Ammon's horn (tissue), 1 donor: ENCODE measurements around the gene ABCF1.
"Not testable (repeated sequence)": the region's sequence is repeated elsewhere in the genome, so short reads cannot be mapped to it uniquely, and the experiment has no call there.

Source experiments
- DNase-seq: peaks from one replicate; pipeline ENCODE4 v3.0.0-alpha.2; 2016; ENCODE audit warnings: low spot score

The ABCF1 gene

DNA sequence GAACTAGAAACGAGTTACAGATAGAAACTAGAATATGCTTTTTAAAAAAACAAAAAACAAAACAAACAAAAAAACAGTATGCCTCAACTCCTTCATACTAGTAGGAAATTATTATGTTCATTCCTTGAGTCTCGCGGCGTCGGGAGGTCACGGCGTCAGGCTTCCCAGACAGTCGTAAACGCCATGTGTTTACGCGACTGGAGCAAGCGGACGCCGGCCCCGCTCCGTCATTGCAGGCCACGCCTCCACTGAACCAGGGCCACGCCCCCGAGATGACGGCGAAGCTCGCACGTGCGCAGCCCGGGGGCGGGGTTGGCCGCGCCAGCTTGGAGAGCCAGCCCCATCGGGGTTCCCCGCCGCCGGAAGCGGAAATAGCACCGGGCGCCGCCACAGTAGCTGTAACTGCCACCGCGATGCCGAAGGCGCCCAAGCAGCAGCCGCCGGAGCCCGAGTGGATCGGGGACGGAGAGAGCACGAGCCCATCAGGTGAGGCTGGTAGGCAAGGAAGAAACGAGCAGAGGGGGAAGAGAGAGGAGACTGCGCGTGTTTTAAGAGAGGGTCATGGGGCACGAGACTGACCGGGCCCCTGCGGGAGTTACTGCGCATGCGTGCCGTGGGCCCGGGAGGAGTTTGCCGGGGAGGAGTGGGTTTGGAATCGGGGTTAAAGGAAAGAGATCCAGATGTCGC is at the start of gene ABCF1:
Gene ABCF1, plus strand, starts transcription at position 368 of the 687 bp plus-strand sequence. Its CDS starts 46 bp downstream, at position 414.
- peak; percentile 98 for DNase-seq

DNA sequence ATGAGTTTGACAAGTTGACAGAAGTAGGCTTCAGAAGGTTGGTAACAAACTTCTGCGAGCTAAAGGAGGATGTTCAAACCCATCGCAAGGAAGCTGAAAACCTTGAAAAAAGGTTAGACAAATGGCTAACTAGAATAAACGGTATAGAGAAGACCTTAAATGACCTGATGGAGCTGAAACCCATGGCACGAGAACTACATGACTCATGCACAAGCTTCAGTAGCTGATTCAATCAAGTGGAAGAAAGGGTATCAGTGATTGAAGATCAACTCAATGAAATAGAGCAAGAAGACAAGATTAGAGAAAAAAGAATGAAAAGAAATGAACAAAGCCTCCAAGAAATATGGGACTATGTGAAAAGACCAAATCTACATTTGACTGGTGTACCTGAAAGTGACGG is 49.3 kb upstream of the ABCF1 start:
- DNase-seq: not testable (repeated sequence)

DNA sequence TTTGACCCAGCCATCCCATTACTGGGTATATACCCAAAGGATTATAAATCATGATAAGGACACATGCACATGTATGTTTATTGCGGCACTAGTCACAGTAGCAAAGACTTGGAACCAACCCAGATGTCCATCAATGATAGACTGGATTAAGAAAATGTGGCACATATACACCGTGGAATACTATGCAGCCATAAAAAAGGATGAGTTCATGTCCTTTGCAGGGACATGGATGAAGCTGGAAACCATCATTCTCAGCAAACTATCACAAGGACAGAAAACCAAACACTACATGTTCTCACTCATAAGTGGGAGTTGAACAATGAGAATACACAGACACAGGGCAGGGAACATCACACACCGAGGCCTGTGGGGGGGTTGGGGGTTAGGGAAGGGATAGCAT is 44.8 kb upstream of the ABCF1 start:
- not testable (repeated sequence) for DNase-seq

DNA sequence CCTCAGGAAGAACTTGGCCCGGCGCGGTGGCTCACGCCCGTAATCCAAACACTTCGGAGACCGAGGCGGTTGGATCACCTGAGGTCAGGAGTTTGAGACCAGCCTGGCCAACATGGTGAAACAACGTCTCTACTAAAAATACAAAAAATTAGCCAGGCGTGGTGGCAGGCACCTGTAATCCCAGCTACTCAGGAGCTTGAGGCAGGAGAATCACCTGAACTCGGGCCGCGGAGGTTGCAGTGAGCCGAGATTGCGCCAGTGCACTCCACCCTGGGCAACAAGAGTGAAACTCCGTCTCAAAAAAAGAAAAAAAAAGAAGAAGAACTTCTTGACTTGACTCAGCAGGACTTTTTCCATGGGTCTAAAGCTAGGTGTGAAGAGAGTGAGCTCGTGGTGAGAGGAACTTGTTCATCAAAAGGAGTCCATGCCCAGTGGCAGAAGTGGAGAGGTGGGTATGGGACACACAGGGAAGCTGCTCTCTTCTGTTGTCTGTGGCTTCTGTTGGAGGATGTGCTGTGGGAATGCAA is 41.8 kb upstream of the ABCF1 start:
- not testable (repeated sequence) for DNase-seq

DNA sequence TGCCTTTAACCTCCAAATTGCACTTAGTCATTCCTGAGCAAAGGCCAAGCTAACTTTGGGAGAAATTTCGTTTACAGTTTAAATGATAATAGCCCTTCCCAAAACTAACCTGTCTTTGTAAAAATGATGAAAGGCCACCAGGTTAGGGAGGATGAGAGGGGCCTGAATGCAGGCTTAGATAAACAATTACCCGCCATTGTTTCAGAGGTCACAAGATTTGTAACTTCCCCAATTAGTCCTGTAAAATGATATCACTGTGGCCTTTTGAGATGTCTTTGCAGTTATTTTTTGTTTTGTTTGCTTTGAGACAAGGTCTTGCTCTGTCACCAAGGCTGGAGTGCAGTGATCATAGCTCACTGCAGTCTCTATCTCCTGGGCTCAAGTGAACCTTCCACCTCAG is 41.2 kb upstream of the ABCF1 start:
- DNase-seq: no peak

DNA sequence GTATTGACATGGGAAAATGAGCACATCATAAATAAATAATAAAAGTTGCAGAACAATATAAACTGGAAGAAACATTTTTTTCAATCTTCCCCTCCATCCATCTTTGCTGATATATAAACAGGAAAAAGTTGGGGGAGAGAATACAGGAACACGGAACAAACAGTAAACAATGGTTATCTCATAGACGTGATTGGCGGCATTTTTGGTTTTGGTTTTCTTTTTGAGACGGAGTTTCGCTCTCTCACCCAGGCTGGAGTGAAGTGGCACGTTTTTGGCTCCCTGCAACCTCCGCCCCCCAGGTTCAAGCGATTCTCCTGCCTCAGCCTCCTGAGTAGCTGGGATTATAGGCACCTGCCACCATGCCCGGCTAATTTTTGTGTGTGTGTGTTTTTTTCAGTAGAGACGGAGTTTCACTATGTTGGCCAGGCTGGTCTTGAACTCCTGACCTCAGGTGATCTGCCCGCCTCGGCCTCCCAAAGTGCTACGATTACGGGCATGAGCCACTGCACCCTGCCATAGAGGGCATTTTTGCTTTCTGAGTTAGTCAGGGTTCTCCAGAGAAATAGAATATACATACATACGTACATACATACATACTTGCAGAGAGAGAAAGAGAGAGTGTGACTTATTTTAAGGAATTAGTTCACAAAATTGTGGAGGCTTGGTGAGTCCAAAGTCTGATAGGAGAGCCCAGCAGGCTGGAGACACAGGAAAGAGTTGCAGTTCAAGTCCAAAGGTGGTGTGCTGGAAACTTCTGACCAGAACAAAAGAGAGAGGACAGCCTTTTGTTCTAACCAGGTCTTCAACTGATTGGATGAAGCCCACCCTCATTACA is 37.6 kb upstream of the ABCF1 start:
- DNase-seq: no peak

DNA sequence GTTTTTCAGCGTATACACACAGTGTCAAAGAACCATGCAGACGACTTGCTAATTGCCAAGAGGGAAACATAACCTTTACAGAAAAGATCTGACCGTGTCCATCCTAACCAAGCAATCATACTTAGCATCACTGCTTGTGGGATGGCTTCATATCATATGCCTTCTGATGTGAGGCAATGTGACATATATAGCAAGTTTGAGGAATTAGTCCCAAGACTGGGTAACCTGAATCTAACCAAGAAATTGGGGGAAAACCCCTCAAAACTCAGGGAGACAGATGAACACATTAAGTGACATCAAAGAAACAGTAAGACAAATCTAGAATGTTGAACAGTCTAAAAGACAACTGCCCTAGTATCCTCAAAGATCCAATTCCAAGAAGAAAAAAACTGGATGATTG is 33.3 kb upstream of the ABCF1 start:
- no peak for DNase-seq

DNA sequence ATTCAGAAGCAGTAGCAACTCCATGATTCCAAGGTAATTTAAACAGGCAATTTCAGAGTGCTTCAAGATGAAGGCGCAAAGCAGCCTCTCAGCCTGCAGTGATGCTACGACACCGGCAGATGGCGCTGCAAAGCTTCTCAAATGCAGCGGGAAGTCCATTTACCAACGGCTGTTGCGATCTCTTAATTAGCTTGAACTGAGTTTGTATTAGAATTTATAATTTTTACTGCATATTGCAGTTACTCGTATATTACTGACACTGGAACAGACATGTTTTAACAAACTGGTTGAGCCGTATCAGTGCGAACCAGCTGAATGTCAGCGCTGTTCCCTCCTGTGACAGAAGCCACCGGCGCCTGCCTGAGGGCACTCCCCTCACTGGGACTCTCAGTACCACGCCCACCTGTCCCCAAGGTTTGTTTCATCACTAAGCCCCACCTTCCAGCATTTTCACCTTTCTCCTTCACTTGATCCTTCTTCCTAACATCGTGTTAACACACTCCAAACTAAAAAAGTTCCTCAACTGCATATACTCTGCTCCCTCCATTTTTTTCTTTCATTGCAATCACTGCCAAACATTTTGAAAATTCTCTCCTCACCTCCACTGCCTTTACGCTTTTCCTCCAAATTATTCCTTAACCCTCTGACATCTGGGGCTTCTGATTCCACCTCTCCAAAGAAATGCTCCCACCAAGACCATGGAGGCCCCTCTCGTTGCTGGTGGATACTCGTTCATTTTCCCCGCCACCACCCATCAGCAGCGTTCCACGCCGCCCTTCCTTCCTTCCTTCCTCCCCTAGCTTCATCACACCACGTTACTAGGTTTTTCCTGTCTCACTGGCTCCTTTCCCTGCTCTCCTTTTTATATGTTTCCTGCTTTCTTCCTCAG is 29.5 kb upstream of the ABCF1 start:
- peak; percentile 94 for DNase-seq

DNA sequence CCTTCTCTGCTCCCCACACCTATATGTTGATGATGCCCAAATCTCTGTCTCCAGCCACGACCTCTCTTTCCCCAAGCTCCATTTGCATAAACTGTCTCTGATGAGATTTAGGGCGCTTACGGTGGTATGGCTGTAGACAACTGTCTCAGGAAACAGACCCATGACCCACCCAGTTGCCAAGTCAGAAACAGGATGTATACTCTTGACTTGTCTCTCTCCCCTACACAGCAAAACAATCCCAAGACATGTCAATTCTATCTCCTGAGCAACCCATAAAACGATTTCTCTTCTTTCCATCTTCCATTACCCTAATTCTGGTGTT is 28.9 kb upstream of the ABCF1 start:
- DNase-seq: no peak

DNA sequence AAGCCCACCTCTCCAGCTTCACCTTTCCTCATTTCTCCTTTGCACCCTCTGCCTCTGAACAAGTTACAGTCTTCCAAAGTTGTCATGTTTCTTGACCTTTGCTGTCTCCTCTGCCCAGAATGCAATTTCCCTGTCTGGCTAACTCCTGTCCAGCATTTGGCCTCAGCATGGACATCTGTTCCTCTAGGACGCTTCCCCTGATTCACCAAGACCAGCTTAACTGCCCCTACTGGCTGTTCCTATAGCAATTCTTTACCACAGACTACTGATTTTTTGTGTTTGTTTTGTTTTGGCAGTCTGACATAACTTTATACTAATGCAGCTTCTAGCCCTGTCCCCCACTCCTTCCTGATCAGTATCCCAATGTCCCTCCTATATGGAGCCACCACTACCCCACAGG is 28.3 kb upstream of the ABCF1 start:
- no peak for DNase-seq

DNA sequence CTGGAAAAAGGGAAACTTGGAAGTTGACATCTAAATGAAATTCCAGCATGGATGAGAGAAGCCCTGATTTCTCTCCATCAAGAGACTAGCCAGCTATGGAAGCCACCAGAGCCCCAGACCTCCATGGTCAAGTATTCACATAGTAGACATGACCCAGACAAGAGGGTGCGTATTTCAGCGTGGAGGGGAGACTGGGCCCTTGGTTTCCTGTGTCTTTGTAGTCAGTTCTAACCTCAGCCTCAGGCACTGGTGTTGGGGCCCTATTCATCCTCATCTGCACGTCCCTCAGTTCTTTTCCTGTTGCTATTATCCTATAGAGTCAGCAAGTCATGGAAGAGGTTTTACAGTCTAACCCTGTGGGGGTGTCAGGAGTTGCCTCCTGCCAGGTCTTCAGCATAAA is 27.4 kb upstream of the ABCF1 start:
- DNase-seq: no peak

DNA sequence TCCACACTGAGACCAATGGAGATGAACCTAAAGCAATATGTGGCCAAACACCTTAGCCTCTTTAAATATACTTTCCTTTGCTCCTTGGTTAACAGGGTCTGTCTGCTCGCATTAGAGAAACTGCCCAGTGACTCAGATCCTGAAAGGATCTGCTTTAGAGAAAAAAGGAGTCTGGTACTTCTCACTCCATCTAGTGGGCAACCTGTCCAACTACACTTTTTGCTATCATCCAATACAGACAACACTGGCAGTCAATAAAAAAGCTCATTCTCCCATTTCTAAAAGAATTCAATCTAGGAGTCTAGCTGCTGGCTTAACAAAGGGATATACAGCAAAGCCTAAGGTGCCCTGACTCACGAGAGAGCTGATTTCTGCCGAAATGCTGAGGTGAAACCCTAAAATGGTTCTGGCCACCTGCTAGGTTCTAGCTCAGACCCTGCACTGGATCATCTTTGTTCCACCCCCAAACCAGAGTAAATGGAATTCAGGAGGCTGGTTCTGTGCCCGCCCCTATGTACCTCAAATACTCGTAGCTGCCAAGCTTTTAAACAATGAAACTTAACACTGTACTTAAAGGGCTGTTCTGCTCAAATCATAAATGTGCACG is 26.5 kb upstream of the ABCF1 start:
- peak; percentile 64 for DNase-seq

DNA sequence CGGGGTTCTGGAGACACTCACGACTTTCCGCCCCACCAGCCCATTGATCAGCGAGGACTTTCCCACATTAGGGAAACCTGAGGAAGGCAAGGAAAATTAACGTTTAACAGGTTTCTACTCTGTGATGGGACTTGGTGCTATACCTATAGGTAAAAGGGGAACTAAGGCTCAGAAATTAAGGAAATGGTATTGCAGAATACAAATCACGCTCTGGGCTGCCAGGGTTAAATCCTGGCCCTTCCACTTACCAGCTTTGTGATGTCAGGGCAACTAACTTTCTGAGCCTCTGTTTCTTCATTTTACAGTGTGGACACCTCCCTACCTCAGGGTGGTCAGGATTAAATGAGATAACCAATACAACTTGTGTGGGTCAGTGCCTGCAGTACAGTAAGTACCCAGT is 23.8 kb upstream of the ABCF1 start:
- DNase-seq: no peak

DNA sequence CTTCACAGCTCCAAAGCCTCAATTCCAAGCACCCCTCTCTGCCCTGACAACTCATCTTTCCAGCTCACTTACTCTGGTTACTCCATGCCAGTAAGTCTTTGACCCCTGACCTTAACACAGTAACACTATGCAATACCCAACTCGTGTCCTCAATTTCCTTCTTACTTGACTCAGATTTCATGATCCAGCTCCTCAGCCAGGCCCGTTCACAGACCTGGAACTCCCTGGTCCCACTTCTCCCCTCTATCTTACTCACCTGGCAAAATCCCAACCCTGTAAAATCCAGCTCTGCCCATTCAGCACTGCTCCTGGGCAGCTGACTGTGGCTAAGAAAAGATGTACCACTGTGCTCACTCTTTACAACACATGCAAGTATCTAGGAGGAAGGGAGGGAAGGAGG is 22.9 kb upstream of the ABCF1 start:
- DNase-seq: no peak

DNA sequence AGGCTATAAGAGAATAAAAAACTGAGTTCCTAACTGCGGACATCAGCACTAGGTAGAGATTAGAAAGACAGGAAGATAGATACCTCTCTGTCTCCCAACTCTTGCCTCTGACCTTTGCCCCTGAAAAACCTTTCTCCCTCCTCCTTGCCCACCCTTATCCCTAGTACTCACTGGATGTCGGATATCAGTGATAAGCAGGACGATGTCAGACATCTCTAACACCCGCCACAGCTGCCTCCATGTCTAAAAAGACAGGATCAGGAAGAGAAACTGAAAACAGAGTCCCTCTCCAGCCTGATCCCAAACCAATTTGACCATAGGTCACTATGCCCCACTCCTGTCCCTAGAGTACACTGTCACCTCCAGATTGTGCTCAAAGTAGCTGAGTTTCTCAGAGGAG is 16.8 kb upstream of the ABCF1 start:
- no peak for DNase-seq

DNA sequence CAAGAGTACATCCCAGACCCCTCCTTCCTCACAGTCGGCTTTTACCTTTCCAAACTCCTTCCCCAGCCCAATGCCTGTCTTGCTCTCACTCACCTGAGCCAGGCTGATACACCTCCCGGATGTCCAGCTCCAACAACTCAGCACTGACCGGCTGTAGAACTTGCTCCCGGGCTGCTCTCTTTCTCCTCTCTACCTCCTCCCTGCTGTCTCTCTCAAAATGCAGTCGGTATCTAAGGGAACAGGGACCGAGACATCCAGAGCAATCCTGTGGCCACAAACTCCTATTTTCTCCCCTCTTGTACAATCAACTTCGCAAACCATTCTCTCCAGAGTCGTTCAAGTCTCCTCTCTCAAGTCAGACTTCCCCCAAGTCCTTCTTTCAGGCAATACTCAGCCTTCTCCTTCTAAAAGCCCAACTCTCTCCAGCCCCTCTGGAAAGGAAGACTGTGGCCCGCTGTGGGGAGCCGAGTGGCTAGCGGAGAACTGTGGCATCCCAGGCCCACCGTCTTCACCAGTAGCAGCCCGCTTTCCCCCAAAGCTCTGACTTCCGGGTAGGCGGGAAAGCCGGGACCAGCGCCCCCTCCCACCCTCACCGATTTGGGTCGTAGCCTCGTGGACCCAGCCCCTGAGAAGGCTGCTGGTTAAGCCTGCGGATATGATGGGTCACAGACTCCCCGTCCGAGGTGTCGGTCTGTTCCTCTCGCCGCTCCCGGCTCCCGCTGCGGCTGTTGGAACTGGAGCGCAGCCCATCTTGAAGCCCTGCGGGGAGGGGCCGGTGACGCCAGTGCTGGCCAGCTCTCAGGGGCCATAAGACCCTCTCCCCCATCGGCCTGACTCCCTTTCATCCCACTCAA is 16.1 kb upstream of the ABCF1 start:
- DNase-seq: peak; percentile 57

DNA sequence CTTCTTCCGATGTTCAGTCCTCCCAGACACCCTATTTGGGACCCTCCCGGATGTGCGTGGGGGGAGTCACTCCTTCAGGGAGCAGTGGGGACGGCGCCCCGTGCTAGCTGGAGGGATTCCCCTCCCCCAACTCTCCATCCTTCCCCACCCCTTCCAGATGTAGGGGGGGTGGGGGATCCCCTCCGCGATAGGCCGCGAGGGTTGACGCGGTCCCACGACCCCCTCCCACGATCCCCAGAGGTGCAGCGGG is 15.5 kb upstream of the ABCF1 start:
- no peak for DNase-seq

DNA sequence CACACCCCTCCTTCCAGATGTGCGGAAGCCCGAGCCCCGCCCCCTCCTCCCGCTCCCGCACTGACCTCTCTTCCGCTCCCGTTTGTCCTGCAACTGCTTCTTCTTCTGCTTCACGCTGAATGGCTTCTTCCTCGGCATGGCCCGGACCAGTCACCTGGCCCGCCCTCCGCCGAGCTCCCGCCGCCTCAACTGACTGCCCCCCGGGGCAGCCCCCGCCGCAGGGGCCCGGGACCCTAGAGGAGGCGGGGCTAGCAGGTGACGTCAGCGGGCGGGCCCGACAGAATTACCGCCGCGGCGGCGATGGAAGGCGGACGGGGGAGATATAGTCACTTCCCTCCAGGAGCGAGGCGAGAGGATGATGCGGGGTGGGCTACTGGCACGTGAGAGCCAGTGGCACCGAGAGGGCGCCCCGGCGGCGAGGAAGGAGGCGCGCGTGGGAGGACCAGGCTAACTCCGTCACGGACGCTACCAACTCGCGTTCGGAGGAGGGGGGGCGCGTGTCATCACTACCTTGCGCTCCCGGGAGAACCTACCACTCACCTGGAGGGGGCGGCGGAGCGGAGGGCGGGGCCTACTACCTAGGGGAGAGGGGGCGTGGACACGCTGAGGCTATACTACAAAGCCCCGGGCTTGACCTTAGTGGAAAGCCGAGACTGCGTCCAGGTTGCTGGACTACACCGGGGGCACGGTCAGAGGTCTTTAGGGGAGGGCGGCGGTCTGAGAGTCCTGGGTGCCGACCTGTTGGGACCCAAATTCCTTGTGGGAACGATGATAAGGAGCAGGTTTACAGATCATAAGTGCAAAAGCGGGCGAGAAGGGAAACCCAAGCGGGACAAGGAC is 15.0 kb upstream of the ABCF1 start, which contains the start of gene GNL1:
Gene GNL1, minus strand, starts transcription at position 424 of the 840 bp plus-strand sequence. Its CDS starts 286 bp downstream, at position 138.
- peak; percentile 91 for DNase-seq

DNA sequence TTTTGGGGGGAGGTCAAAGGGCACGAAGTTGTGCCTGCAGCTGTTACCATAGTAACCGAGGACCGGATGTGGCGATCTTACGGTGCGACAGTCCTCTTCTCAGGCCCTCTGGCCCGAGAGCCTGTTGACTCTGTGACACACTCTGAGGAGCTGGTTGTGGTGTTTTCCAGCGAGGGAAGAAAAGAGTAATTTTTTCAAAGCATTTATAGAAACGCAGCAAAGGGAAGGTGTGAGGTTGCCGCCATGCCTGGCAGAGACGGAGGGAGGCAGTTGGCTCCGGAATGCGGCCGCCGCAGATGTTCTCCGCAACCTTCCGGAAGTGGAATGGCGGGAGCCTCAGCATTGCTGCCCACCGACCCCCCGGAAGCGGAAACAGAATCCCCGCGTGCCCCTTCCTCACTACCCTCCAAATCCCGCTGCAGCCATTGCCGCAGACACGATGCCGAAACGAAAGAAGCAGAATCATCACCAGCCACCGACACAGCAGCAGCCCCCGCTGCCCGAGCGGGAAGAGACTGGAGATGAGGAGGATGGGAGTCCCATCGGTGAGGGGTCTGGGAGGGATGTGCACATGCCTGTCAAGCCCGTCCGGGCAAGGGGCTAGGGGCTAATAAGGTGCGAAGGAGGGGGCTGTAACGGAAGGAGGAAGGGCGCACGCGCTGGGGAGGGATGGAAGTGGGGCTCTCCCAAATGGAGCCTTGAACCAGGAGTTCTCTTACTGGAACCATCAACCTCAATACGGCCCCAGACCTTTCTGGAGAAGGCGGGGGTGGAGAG is 14.1 kb upstream of the ABCF1 start, which contains the start of gene PRR3:
Gene PRR3, plus strand, starts transcription at position 390 of the 777 bp plus-strand sequence. Its CDS starts 50 bp downstream, at position 440.
- peak; percentile 96 for DNase-seq
